GM19025 (cell line): ENCODE measurements around the gene EPHA10.
"Not testable (repeated sequence)": the region's sequence is repeated elsewhere in the genome, so short reads cannot be mapped to it uniquely, and the experiment has no call there.

Experiments used
- ATAC-seq: cut with Tn5 transposase; IDR thresholded peaks from one replicate; pipeline ENCODE4 v1.9.1; 2021; ENCODE audit warnings: mild to moderate bottlenecking, low read depth, moderate library complexity; ENCODE audit not compliant: unreplicated experiment

Gene EPHA10

DNA sequence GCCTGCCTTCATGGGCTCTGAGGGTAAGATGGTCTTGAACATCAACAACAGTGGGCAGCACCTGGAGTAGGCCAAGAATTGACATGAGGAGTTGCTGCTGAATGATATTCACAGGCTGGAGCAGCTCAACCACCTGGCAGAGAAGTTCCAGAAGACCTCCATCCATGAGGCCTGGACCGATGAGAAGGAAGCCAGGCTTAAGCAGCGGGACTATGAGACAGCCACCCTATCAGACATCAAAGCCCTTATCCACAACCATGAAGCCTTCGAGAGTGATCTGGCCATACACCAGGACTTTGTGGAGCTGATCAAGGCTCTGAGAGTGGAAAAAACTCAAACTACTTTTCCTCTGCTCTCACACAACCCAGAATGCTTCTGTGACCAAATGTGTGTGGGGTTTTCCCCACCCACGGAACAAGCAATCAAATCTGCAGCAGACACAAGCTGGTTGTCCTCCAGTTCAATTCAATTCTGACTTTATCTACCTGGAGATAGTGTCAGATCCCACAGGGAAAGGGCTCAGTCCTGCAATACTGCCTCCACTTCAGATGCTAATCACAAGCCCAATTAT lies 12.1 kb upstream of the EPHA10 start:
- no peak for ATAC-seq

DNA sequence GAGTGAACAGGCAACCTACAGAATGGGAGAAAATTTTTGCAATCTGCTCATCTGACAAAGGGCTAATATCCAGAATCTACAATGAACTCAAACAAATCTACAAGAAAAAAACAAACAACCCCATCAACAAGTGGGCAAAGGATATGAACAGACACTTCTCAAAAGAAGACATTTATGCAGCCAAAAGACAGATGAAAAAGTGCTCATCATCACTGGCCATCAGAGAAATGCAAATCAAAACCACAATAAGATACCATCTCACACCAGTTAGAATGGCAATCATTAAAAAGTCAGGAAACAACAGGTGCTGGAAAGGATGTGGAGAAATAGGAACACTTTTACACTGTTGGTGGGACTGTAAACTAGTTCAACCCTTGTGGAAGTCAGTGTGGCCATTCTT lies 6.5 kb upstream of the EPHA10 start:
- not testable (repeated sequence) for ATAC-seq

DNA sequence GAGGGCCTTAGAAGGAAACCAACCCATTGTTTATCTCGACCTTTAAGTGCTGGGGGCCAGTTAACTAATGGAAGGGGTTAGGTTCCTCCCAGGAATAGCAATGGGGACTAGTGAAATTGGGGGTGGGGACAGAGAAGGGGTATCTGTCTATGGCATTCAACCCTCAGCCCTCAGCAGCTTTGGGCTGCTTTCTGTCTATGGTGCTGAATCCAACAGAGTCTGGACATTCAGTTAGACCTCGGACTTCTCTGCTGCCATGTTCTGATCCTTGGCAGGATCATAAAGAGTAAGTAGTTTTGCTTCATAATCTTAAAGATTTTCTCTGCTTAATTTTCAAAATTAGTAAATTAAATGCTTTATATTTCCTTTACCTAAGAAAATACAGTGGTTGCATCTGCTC lies 2.6 kb upstream of the EPHA10 start:
- ATAC-seq = no peak

DNA sequence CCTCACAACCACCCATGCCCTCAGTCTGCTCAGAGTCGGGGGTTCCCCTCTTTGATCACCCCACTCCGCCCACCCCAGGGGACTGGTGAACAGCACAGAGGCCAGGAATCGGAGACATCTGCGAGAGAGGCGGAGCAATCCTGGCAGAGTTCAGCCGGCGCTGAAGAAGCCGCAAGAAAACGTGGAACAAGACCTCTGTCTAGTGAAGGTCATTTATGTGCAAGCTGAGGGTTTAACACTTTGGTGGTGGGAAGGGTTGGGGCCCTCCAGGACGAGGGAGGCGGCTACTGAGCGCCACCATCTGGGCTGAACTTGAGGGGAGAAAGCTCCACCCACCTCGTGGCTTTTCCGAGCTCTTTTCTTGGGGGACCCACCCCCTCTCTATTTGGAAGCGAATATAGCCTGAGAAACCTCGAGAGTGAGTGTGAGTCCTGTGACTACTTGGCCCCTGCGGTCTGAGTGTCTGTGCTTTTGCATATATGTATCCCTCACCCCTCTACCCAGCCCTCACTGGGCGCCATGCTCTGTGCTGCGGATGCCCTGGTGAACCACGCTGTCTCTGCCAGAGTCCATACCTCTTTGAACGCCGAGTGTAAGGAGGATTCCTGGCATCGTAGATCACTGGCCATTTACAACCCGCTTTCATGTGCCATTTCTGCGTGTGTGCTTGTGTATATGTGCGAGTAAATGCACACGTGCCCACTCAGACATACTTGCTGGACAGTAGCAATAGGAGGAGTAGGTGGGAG lies 1.2 kb upstream of the EPHA10 start:
- no peak for ATAC-seq

DNA sequence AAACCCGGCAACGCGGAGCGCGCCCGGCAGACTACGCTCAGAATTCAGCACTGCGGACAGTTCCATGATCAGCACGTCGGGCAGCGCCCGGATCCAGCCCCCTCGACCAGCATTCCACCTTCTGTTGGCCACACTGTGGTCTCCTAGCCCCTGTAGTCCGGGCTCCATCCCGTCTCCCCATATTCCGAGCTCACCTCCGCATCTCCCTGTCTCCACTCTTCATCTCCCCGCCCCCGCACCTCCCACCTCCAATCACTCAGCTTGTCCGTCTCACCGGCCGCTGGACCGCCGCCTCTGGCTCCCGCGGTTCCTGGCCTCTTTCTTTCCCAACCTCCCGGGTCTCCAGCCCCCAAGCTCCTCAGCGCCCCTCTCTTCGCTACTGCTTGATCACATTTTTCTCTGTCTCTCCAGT lies 500 bp downstream of the EPHA10 start:
- ATAC-seq = no peak

DNA sequence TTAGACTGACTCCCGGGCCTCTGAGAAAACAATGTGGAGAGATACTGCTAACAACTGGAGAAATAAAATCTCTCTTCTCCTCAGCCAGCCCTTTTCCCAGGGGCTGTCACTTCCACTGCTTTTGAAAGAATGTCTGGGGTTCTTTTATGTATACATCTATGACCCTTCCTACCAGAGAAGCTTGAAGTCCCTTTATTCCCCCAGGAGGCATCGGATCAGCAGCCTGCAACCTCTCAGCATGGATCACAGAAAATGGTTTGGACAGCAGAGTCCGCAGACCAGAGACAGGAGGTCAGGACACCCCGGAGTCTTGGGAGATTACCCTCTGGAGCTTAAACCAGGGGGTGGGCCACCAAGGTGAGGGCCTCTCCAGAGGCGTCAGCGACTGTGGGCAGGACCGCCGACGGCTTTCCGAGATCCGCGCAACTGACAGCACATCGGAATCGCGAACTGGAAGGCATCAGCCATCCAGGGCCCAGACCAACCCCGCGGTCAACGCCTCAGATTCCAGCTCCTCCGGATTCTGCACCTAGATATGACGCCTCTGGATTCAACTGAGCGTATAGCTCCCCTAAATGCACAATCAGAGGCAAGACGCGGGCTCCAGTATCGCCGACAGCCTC lies 1.0 kb downstream of the EPHA10 start:
- no peak for ATAC-seq

DNA sequence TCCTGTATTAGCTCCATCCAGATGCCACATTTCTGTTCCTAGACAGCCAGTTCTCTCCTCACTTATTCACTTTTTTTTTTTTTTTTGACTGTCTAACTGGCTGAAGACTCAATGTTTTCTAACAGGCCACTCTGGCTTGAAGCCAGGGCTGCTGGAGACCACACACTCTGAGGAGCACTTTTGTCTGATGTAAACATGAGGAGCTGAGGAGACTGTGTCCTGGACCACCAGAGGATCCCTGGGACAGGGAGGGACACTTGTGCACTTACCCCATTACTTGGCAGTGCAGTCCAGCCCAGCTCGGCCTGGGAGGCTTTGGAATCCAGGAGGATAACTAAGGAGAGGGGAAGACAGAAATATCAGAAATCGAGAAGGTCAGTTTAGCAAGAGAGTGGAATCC lies 2.4 kb downstream of the EPHA10 start:
- ATAC-seq = no peak

DNA sequence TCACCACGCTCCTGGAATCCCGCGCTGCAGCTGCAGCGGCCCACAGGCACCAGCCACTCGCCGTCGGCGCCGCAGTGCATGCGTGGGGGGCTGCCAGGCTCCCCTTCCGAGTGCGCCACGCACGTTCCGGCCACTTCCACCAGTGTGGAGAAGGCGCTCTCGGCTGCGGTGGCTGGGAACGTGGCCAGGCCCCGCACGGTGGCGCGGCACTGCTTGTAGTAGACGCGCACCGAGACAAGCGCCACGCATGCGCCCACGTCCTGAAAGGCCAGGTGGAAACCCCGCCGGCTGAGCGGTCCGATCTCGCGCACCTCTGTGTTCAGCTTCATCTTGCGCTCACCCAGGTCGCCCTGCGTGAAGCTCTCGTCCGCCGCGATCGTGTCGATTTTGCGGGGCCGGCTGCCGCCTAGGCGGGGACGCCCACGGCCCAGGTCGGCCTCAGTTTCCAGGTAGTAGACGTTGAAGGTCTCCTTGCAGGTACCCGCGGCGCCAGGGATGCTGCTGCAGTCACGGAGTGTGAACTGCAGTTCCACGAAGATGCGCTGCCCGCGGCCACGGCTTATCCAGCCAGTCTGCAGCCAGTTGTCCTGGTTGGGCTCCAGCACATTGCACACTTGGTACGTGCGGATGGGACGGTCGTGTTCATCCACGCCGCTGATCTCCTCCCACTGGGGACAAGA lies 3.4 kb downstream of the EPHA10 start:
- no peak for ATAC-seq

DNA sequence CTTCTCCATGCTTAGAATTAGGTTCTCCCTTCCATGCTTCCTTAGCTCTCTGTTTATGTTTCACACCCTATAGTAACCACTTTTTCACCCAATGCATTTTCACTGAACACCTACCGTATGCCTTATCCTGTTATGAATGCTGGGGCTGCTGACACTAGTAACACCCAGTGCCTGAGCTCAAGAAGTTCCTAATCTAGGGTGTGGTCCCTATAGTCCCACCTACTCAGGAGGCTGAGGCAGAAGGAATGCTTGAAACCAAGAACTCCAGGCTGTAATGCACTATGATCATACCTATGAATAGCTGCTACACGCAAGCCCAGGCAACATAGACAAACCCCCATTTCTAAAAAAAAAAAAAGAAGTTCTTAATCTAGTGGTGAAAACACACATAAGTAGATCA lies 5.5 kb downstream of the EPHA10 start:
- ATAC-seq = no peak

DNA sequence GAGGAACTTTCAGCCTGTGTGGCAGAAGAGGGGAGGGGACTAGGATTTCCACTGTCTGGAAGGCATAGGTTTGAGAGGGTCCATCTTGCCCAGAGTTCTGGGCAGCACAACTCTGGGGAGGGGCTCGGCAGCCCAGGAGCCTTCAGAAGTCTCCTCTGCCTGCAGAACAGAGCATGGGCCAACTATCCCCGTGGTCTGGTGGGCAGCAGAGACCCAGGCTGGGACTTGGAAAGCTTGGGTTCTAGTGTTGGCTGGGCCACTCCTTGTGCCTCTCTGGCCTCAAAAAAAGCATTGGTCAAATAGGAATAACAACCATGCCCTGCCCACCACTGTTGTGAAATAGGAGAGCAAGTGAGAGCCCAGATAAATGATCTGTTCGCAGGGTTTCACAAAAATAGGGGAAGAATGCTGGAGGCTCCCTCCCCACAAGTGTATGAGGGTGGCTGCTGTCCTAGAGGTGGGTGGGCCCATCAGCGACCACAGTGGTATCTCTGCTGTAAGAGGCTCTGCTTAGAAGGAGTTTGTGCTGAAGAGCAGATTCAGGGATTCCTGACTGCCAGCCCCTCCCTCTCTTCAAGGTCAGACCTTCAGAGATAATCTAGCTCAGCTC lies 8.9 kb downstream of the EPHA10 start:
- no peak for ATAC-seq

DNA sequence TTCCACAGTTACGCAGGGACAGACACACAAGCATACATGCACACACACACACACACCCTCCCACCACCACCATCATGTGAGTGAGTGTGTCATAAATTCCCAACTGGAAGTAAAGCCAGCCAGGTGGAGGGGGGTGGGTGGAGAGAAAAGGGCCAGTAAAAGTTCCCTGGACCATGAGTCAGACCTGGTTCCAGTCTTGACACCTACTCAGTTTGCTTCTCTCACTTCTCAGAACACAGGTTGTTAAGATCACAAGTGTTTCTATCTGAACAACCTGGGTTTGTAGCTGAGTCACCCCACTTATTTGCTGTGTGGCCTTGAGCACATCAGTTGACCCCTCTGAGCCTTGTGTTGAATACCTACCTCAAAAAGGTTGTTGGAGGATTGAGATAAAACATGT lies 9.6 kb downstream of the EPHA10 start:
- no peak for ATAC-seq

DNA sequence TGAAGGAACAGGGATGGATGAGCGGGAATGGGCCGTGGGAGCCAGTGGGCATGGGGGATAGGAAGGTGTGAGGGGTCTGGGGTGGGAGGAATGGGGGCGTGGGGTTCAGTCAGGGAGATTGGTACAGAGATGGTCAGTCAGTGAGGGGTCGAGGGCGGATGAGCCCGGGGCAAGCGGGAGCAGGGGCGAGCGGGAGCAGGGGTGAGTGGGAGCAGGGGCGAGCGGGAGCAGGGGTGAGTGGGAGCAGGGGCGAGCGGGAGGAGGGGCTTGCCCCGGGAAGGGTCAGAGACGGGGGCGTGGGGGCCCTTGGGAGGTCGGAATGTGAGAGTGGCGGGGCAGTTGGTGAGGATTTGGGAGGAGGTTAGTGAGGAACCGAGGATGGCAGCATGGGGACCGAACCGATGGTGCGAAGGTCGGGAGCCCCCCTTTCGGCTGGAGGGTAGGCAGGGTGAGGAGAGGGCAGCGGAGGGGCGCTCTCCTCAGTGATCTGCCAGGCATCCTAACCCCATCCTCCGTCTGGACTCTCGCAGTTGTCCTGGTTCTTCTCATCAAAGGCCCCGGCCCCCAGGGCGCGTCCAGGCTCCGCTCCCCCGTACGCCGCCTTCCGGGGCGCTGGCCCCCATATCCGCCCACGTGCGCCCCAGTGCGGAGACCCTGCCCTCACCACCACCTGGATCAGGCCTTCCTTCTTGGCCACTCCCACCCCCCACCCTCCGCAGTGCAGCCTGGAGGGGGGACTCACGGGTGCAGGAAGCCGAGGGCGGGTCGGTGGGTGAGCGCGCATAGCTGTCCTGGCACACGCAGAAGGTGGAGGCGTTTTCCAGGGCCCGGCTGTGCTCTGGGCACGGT lies 11.2 kb downstream of the EPHA10 start:
- ATAC-seq = no peak

DNA sequence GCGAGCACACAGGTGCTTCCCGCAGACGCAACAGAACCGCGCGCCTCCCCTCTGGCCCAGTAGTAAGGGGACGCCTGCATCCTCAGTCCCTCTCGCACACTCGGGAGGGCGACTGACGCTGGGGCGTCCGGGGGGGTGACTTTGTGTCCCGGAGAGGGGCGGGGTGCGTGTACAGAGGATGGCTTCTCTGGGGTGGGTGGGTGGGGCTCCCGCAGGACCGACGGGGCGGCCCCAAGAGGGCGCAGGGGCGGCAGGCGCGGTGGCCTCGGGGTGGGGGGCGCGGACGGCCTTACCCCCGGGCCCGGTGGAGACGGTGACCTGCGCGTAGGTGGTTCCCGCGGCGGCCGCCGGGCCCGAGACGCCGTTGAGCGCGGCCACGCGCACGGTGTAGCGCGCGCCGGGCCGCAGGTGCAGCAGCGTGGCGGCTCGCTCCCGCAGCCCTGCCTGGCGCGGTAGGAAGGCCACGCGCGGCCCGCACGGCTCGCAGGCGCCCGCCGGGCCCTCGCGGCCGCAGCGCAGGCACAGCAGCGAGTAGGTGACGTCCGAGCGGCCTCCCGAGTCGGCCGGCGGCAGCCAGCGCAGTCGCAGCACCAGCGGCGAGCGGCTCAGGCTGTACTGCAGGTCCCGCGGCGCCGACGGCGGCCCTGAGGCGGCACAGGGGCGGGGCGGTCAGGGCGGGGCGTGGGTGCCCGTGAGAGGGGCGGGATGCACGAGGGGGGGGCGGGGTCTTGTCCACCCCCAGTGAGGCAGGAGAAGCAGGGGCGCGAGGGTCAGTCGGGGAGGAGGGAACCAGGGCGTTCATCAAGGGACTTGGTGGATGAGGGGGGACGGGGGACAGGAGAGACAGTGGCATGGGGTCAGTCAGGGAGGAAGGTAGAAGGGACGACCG lies 12.1 kb downstream of the EPHA10 start:
- no peak for ATAC-seq

DNA sequence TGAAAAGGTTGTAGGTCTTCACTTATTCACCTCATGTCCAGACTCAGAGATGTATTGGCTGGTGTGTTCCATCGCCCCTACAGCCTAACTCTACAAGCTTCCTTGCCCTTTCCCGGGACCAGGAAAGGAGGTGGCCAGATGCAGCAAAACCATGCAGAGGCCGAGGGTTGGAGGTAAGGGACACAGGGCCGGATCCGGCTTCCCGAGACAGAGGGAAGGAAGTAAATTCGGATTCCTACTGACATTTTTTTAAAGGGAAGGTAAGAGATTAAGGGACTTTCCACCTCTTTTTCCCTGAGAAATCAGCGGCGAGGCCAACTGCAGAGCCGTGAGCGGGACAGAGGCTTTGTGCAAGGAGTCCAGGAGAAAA lies 12.7 kb downstream of the EPHA10 start:
- no peak for ATAC-seq

DNA sequence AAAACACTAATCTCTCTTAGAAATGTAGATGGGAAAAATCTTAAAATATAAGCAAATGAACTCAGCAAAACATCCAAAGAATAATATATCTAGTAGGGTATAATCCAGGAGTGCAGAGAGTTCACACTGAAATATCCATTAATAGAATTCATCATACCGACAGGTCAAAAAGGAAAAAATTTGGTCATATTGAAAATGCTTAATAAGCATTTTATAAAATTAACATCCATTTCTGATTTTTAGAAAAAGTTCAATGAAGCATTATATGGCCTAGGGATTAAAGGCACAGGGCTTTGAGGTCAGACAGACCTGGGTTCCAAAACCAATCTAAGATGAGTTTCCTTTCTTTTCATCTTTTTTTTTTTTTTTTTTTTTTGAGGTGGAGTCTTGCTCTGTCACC lies 16.4 kb downstream of the EPHA10 start:
- ATAC-seq = no peak

DNA sequence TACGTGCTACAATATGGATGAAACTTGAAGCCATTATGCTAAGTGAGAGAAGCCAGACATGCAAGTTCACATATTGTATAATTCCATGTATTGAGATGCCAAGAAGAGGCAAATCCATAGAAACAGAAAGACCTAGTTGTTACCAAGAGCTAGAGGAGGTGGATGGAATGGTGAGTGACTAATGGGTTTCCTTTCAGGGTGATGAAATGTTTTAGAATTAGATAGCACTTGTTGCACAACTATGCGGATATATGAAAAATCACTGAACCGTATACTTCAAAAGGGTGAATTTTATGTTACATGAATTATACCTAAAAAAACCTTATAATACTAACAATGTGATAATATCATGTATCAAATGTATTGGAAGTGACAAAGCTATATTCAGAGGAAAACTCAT lies 18.1 kb downstream of the EPHA10 start:
- no peak for ATAC-seq

DNA sequence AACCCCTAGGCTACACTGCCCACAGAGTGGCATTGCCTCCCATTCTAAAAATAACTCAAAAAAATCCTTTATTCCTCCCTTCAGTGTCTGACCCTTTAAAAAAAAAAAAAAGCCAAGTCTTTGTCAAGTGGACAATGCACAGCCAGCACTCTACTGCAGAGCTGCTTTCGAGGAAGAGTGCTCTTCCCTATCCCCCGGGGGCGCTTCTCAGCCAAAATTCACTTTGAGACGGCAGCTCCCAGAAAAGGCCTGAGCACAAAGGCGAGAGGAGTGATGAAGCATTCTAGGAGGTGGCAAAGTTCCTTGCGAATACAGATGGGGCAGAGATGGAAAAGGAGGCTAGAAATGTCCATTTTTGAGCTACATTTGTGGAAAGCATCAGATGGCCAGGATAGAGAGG lies 23.3 kb downstream of the EPHA10 start:
- ATAC-seq = no peak

DNA sequence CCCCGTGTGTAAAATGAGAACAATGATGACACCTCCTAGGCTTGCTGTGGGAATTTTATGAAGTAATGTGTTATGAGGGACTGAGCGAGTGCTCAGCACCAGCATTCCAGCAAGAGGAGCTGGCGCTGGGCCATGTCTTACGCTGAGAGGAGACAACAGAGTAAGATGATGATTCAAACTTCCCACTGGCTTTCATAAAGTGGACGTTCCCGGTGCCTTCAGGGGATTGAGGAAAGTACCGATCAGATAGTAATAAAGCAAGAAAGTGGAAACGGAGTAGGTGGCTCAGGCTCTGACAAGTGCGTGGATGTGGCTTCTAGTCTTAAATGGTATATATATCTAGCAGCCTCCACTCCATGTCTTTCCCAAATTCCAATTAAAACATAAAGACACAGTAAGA lies 23.8 kb downstream of the EPHA10 start:
- ATAC-seq = no peak

DNA sequence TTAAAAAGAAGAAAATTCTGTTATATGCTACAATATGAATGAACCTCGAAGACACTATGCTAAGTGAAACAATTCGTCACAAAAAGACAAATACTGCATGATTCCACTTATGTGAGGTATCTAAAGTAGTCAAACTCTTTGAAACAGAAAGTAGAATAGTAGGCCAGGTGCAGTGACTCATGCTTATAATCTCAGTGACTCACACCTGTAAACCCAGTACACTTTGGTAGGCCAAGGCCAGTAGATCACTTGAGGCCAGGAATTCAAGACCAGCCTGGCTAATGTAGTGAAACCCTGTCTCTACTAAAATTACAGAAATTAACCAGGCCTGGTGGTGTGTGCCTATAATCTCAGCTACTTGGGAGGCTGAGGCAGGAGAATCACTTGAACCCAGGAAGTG lies 25.7 kb downstream of the EPHA10 start:
- no peak for ATAC-seq
